Tongue (tissue), 2 donors: ENCODE measurements around the gene HES1. TPM values are rescaled to one million over a fixed set of nuclear protein-coding genes. Genes with fewer than 3 reads are reported as not detected.
"Not testable (repeated sequence)": the region's sequence is repeated elsewhere in the genome, so short reads cannot be mapped to it uniquely, and the experiment has no call there.

Source experiments
- DNase-seq: peaks from one replicate; pipeline ENCODE4 v3.0.0-alpha.2; 2015
- total RNA-seq: library from RNA; depleted of rRNA; stranded (reverse); fragments of >200 nt; gene quantifications from one replicate; pipeline ENCODE4 v1.2.3, GENCODE V29; 2014

HES1 gene
- 61.9 TPM for total RNA-seq

- DNase-seq: peak; percentile 99
These were observed at the start of gene HES1 for GRCh38 chr3:194135806-194136518. Gene HES1 (plus strand): TSS chr3:194136148. CDS start chr3:194136381, 233 bp downstream.

GRCh38 chr3:194086388-194087075, 49.4 kb upstream of the HES1 start:
- peak; percentile 87 for DNase-seq

- no peak for DNase-seq
These were observed 48.7 kb upstream of the HES1 start for GRCh38 chr3:194087280-194087679.

- no peak for DNase-seq
These were observed 47.7 kb upstream of the HES1 start for GRCh38 chr3:194087995-194088855.

GRCh38 chr3:194089357-194090177, 46.4 kb upstream of the HES1 start:
- peak; percentile 57 for DNase-seq

- not testable (repeated sequence) for DNase-seq
These were observed 45.8 kb upstream of the HES1 start for GRCh38 chr3:194090178-194090555.

GRCh38 chr3:194090716-194091115, 45.2 kb upstream of the HES1 start:
- DNase-seq: no peak

GRCh38 chr3:194091141-194091540, 44.8 kb upstream of the HES1 start:
- DNase-seq: no peak

GRCh38 chr3:194091897-194092296, 44.1 kb upstream of the HES1 start:
- not testable (repeated sequence) for DNase-seq

- DNase-seq: no peak
These were observed 43.1 kb upstream of the HES1 start for GRCh38 chr3:194092881-194093301.

GRCh38 chr3:194093842-194094241, 42.1 kb upstream of the HES1 start:
- no peak for DNase-seq

- peak; percentile 83 for DNase-seq
These were observed 40.5 kb upstream of the HES1 start for GRCh38 chr3:194095464-194095863.

GRCh38 chr3:194095902-194096301, 40.0 kb upstream of the HES1 start:
- no peak for DNase-seq

GRCh38 chr3:194097141-194097882, 38.6 kb upstream of the HES1 start:
- DNase-seq: no peak

GRCh38 chr3:194098081-194098842, 37.7 kb upstream of the HES1 start:
- peak; percentile 86 for DNase-seq

GRCh38 chr3:194098843-194099183, 37.1 kb upstream of the HES1 start:
- no peak for DNase-seq

- peak; percentile 59 for DNase-seq
These were observed 36.7 kb upstream of the HES1 start for GRCh38 chr3:194099215-194099614.

GRCh38 chr3:194100856-194101390, 35.0 kb upstream of the HES1 start:
- DNase-seq: no peak

- no peak for DNase-seq
These were observed 34.1 kb upstream of the HES1 start for GRCh38 chr3:194101592-194102432.
